Stimulated activated CD8-positive, alpha-beta memory T cell treated with anti-CD3 and anti-CD28 coated beads, Interleukin-4, amount 100 ng/mL, for 48 hours (primary cell): ENCODE data around the gene LURAP1L.

Experiments used
- DNase-seq: peaks from one replicate; pipeline ENCODE4 v3.0.0-alpha.2; 2020

LURAP1L gene

DNA sequence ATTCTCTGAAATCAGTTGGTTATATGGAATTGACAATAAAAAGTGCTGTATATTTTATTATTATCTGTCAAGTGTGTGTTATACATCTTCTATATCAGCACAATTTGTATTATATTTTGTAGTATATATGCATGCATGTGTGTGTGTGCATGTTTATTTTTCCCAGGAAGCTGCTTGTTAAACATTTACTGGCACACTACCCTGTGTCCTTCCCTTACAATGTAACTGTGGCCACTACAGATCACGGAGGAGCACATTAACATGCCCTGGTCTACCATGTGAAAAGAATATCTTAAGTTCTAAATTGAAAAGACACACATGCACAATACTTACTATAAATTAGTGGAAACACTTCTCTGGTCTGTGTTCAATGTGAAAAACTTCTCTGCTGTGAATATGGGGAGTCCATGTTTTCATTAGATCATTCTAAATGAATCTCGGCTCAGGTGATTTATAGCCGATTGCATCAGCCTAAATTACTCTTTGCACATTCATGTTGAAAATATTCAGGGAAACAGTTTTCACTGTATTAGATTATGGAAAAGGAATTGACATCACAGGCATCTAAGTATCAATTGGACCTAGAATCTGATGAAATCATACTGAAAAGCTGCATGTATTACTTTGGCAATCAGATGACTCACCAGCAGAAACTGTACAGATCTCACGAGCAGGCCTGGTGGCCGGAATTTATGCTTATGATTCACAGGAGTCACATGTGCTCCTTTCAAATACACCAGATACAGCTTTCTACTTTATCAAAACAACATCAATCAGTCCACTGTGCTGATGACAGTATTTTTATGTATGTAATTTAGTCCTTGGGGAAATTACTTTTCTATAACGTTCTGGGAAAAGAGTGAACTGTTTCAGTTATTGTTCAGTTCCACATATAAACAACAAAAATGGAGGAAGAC lies 39.4 kb downstream of the LURAP1L start:
- DNase-seq, result no peak

DNA sequence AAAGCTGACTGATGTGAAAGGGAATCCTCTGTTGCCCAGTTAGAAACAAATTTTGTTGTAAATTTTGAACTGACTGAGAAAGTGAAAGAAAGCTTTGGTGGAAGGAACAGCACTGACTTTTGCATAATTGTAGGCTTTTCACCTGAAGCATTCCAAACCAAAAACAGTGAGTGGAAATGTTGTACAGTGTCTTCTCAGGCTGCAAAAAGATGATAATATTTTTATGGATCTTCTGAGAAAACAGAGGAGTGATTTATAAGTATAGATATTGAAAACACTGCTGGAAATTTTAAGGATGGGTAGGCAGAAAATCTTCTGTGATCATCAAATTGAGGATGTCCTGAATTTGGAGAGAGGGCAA lies 40.0 kb downstream of the LURAP1L start:
- no peak for DNase-seq

DNA sequence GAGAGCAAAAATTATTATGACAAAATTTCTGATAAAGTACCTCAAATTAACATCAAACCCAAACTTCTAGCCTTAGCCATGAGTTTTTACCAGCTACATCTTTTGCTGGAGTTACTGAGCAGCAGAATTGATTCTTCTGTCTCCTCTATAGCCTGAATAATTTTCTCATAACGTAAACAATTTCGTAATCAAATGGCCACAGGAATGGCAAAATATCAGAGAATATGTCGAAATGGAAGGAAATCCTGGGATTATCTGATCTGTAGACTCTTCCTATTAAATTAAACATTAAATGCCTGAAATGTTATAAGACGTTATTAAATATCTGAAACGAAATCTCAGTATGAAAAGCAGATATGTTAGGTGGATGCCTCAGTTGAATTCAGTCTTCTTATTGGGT lies 41.1 kb downstream of the LURAP1L start:
- DNase-seq, result no peak

DNA sequence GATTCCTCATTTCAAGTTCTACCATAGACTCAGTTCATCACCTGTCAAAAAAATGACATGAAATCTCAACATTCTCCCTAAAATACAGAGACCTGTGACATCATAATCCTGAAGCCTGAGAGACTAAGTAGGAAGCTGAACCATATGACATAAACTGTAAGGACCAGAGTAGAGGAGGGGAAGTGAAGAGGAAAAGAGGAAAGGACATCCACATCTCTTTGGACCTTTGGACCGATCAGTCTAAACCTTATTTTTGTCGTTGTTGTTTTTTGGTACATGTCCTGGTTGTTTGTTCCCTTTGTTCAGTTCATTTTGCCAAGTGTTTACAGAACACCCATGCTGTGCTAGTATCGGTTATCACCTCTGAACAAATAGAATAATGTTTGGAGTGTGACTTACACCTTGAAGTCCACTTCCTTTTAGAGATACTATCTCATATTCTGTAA lies 41.9 kb downstream of the LURAP1L start:
- no peak for DNase-seq

DNA sequence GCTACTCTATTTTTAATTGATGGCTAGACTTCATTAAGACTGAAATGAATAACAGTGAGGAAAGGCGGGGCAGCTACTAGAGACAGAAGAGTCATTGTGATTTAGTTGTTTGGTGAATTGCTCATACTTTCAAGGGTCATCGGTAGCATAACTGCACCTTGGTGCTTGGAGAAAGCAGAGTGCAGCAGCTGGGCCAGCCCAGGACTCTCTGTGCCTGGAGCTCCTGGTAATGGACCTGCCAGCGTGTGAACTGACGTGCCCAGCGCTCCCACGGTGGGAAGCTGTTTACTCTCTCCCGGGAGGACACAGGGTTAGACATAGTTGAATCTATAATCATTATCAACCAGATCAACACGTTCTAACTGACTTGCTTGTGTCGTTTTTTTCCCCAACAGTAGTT lies 42.9 kb downstream of the LURAP1L start:
- DNase-seq, result no peak

DNA sequence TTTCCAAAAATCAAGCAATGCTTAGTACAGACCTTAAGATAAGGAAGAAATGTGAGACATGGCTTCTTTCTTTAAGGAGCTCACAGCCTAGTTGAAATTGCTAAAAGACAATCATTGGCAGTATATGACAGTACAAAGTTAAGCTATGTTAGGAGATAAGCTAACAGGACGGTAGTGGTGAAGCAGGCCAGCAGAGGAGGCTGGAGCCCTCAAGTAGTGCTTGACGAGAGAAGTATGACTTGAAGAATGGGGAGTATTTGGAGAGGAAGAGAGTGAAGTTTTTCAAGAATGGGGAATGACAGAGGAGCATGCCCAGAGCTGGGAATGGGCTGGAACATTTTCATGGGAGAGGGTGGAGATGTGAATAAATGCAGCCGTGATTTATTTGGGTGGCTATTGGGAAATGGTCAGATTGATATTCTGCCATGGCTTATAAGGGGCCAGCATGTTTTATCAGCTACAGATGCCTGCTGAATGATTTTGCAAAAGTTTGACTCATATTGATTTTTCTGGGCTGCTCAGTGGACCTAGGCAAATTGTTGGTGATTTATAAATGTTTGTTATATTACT lies 43.7 kb downstream of the LURAP1L start:
- no peak for DNase-seq

DNA sequence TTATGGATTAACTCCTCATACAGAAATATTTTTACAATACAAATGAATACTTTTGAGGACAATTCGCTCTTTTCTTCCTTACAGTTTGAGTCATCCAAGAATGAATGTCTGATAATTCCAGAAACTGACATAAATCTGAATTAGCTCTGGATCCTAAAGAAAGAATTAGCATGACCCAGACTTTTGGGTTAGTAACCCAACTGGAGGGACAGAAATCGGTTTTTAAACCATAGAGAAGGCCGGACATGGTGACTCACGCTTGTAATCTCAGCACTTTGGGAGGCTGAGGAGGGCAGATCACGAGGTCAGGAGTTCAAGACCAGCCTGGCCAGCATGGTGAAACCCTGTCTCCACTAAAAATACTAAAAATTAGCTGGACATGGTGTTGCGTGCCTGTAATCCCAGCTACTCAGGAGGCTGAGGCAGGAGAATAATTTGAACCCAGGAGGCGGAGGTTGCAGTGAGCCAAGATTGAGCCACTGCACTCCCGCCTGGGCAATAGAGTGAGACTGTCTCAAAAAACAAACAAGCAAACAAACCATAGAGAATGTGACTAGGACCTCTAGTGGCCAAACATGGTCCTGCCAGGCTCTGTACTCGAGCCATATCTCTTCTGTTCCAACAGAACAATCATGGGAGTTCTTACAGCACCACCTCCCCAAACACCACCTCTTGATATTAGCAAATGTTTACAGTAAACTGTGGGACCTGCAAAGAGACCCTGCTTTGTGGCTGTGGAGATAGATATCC lies 44.8 kb downstream of the LURAP1L start:
- no peak for DNase-seq

DNA sequence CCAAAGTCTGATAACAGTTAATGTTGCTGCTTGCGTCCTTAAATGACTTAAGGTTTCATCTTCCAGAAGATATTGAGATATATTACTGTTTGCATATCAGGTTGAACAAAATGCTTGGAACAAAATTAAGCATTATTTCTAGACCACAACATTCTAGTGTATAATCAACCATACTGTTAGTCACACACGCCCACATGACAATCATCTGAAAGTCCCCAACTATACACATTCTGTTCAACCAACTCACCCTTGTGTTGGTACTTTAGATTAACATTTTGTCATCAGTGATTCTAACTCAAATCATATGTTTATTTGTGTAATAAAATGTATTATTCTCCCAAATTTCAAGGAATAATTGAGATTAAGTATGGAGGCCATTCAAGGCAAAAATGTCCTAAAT lies 47.3 kb downstream of the LURAP1L start:
- DNase-seq, result no peak

DNA sequence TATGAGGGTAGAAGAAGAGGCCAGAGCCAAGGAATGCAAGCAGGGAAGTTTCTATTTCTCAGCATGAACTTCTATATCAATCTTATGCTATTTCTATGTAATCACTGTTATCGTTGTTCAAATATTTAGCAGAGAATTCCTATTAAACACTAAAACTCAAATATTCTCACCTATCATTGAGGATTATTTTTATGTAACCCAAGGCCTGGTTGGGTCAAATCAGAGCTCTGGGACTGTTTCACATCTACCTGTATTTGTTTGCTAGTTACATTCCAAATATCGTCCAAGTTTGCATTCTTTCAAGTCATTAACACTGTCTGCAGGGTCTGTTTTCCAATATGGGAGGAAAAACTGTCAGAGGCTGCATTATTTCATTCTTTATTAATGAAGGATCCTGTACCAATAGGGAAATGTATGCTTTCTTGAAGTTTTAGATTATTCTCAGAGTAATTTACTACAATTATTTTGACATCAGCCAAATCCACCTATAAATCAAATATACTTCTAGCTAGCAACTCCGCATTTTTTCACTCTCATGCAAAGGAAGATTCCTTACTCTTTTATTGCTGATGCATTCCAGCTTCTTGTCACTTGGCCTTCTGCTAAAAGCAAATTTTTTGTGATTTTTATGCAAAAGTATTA lies 52.2 kb downstream of the LURAP1L start:
- no peak for DNase-seq

DNA sequence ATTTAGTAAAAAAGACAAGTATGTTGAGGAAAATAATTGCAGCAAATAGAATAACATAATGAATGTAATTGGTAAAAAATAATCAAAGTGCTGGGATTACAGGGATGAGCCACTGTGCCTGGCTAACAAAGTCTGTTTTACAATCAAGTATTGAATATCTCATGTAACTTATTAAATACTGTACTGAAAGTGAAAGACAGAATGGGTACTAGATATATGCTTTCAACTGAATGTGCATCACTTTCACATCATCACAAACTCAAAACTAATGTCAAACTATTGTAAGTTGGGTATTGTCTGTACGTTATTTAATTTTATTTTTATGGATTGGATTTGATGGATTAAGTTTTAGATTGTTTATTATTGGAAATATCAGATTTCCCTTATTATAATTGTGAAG lies 58.9 kb downstream of the LURAP1L start:
- no peak for DNase-seq

DNA sequence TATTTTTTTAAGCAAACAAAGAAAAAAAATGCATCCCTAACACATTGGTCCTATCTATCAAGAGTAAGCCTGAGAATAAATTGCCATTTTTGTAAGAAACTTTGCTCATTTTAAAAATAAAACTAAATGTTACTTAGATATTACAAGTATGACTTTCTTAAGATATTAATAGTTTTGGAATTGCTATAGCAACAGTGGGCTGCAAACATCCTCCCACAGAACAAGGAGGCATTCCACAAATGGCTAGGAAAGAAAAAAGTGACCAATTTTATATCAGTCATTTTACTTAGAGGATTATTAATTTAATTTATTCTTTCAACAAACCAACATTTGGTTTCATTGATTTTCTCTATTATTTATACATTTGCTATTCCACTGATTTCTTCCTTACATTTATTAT lies 63.7 kb downstream of the LURAP1L start:
- no peak for DNase-seq

DNA sequence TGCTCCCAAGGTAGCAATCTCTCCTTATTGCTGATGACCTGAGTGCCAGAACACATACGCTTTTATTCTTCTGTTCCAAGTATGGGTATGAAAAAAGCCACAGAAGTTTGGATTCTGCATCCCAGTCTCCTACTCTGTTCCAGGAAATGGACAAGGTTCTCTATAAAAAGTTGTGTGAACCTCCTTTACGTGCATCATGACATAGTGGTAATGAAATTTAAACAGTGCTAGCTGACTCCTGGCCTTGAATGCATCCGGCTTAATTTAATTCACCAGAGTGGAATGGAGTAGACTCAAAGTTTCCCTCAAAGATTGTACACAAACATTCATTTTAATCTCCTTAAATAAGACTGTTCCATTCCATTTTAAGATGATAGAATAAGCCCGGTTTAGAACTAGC lies 68.9 kb downstream of the LURAP1L start:
- DNase-seq, result no peak

DNA sequence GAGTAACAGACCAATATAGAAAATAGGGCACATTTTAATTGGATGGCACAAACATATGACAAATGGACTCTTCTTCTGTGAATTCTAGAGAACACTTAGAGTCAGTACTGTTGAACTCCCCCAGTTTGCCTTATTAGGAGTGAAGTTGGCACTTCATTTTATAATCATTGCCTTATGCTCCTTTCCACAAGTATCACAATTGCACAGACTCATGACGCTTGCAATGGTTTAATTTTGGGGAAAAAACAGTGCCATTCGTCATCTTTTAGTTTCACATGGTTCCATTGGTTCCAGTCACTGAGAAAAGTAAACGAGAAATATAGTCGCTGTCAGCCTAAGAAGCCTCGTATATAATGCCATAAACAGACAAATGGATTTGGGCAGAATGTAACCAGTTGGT lies 71.2 kb downstream of the LURAP1L start:
- DNase-seq, result no peak

DNA sequence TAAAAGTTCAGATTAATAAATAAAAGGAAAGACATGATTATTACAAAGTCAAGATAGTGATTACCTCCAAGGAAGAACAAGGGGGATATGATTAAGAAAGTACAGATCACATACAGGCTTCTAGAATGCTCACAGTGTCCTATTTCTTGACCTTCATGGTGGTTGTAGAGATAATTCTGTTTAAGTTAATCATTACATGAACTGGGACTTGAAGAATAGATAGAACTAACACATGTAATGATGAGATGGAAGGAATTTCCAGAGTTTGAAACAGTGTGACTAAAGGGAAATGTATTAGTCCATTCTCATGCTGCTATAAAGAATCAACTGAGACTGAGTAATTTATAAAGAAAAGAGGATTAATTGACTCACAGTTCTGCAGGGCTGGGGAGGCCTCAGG lies 72.7 kb downstream of the LURAP1L start:
- DNase-seq, result no peak

DNA sequence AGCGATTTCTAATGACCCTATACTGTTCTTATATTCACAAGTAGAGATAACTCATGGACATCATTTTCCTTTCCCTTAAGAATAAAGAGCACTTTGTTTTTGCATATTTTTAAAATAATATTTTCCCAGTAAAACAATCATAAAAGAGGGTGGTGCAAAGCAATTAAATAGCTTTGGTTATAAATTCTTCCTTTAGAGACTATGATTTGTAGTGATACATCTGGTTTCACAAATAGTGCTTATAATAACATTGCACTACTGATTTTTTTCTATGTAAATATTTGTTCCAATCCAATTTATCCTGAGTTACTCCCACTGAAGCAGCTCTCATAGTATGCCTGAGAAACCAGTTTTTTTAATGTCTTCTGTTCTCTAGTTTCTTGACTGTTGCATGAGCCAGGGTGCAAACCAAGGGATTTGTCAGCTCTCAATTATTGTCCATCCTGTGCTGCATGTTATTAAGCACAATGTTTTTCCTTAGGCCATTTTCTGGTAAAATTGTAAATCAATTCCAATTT lies 74.7 kb downstream of the LURAP1L start:
- DNase-seq, result no peak

DNA sequence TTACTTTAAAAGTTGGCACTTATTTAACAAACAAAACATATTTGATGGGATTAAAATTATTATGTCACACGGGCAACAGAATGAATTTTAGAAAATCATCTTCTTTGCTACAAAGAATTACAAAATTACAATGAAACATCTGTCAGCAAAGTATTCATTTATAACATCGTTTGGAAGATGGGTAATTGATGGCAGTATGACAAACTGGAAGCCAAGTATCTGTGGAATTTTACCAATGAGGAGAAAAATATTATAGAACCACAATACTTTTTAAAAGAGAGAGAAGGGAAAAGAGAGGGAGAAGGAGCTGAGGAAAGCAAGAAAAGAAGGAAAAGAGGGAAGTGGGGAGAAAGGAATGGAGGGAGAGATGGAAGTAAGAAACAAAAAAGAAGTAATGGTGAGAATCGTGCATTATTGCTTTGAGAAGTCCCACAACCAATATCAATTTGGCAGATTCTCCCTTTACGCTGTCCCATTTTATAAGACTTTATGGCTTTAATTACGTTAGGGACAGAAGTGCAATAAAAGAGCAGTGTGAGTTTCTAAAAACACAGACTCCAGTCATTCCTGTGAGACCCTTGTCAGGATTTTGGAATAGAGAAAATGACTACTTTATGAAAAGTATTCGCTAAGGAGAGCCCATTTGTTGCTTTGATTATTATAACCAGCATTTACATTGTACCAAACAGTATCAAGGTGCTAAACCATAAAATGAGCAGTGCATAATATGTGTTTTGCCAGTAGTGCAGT lies 76.7 kb downstream of the LURAP1L start:
- no peak for DNase-seq

DNA sequence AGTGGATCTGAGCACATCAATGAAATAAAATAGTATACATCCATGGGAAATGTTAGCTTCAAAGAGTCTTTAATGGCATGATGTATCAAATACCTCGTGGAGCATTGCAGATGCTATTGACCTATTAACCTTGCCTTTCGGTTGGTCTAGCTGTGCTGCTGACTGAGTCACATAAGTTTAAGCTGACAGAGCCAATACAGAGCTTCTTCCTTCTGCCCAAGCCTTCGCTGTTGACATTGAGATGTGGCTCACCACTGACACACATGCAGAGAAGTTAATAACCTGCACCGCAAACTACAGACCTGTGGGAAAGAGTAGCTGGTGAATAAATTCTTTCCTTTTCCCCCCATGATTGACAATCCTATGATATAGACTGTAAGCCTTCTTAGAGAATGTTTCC lies 78.2 kb downstream of the LURAP1L start:
- no peak for DNase-seq

DNA sequence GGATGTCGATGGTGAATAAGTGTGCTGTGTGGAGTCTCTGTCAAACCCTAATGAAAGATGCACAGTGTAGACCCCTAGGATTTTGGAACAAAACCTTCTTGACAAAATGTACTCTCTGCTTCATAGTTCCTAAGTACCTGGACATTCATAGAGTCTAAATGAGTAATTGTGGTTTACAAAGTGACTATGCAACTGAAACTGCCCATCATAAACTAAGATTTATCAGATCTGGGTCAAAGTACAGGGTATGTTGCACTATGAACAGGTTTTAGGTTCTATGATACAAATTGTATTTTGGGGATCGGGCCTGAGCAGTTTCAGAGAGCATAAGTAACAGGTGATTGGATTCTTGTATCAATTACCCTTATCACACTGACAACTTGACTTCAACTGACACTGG lies 79.4 kb downstream of the LURAP1L start:
- DNase-seq, result no peak

DNA sequence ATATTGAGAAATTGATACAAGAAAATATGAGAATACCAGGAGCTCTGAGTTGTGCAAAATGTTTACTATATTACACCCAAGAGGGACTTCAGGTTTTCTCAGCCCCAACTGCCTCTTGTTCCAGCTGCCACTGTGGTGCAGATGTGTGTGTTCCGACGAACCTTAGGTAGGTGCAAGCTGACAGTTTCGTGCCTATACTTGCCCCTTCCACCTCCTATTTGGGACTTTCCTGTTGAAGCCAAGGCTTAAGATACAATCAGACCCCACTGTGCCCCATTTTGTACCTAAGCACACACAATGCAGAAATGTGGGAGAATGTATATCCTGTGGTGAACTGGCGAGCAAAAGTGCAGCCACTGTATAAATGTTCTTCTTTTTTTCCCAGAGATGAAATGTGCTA lies 80.2 kb downstream of the LURAP1L start:
- no peak for DNase-seq

DNA sequence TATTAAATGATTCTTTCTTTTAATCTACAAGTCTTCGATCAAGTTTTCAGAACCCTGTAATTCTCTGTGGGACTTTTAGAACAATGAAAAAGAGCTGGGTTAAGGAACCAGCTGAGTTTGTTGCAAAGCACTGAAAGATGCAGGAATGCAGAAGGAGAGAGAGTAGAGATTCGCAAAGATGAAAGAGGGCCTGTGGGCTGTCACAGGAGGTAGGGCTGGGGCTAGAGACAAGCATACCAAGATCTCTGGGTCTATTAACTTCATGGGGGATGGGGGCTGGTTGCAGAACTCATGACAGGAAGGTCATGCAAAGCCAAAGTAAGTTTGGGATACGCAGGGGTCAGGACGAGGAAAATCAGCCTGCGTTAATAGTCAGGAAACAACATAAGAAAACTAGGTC lies 81.8 kb downstream of the LURAP1L start:
- no peak for DNase-seq

DNA sequence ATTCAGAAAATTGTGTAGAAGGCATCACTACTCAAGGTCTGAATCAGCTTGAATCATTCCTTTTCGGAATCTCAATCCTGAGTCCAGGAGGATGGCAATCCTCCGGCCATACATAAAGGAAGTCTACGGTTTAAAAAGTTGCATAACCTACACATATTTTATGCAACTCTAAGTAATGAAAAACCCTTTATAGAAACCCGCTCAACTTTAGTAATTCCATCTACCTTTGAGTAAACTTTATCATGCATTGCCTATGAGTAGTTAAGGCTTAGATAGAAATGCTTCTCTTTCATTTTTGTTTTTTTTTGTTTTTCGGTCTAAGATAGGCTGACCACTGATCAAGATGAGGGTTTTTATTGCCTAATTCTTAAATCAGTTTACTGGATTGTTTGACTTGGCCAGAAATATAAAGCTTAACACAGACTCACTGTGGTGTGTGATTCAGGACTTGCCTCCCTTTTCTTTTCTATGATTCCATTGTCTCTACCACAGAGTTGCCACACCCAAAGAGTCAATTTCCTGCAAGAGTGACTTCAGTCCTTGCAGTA lies 85.0 kb downstream of the LURAP1L start:
- no peak for DNase-seq

DNA sequence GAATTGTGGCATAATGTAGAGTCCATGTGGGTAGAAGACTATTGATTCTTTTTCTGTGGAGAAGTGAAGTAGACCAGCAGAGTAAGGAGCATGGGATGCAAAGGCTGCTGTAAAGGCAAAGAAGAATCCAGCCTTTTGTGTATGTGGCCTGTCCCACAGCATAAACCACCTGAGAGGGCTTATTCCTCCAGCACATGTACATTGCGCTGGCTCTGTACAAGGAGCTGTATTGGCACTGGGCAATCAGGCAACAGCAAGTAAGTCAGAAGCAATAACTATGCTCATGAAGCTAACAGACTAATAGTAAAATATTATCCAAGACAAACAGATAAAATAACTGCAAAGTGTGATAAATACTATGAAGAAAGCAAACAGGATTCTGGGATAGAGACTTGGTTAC lies 86.2 kb downstream of the LURAP1L start:
- DNase-seq, result no peak
